NCI-H2227 treated with DMSO at 0.1 percent for 48 hours (cell line): ENCODE results near the gene TOP3A.
"Not testable (repeated sequence)": the region's sequence is repeated elsewhere in the genome, so short reads cannot be mapped to it uniquely, and the experiment has no call there.

Source experiments
- DNase-seq: peaks from one replicate; lab custom pipeline; 2025; lab: John Stamatoyannopoulos, UW

The TOP3A gene

DNA sequence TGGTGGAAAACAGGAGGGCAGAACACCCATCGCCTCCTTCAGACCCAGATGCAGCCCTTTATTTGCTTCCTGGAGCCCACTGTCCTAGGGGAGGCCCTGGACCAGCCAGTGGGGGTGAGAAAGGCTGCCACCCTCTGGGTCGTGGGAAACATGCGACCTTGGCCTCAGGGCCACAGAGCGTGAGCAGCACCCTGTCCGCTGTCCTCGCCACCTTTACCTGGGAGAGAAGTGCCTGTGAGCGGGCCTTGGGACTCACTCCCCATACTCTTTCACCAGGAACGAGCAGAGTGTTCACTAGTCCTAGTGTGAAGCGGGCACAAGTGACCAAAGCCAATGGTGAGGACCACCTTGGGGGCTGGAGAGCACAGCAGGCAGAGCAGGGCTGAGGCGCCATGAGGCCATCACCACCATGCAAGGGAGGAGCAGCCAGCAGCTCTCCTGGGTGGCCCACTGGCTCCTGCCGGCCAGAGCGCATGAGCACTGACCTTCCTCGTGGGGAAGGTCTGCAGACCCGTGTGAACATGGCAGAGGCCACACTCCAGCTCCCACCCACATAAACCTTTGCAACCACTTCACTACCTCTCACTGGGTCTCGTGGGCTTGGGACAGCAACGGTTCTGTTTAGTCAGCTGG is 8.8 kb upstream of the TOP3A start:
- DNase-seq = no peak

DNA sequence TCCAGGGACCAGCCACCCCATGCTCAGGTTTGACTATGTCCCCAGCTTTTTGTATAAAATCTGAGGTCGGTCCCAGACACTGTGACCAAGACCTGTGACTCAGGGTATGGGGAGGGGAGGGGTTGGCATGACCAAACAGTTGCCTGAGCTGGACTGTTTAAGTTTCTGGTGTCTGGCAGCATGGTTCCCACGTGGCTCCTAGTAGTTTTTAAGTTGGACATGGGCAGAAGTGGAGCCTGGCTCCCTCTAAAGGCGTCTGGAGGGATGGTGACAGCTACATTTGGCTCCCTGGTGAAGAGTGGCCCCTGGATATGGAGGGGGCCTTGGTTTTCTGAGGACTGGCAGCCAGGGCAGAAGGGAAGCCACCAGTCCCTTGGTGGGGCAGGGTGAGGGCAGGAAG is 8.2 kb upstream of the TOP3A start:
- no peak for DNase-seq

DNA sequence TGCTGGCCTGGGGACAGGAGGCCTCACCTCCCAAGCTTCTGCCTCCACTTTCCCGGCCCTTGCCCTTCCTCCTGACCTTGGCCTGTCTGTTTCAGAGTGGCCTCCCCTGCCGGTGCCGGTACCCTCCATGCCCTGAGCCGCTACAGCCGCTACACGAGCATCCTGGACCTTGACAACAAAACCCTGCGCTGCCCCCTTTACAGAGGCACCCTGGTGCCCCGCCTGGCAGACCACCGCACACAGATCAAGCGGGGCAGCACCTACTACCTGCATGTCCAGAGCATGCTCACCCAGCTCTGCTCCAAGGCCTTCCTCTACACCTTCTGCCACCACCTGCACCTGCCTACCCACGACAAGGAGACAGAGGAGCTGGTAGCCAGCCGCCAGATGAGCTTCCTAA is 7.7 kb upstream of the TOP3A start:
- no peak for DNase-seq

DNA sequence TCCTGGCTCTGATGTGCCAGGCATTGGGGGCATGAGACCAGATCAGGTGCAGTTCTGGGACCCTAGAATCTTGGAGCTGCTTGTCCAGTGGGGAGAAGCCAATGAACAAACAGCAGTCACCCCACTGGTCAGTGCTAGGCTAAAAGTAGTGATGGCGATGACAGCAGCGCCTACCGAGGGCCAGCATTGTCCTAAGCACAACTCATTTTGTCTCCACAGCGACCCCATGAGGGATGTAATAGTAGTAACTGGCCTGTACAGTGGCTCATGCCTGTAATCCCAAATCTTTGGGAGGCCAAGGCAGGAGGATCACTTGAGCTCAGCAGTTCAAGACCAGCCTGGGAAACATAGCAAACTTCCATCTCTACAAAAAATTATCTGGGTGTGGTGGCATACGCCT is 6.5 kb upstream of the TOP3A start:
- no peak for DNase-seq

DNA sequence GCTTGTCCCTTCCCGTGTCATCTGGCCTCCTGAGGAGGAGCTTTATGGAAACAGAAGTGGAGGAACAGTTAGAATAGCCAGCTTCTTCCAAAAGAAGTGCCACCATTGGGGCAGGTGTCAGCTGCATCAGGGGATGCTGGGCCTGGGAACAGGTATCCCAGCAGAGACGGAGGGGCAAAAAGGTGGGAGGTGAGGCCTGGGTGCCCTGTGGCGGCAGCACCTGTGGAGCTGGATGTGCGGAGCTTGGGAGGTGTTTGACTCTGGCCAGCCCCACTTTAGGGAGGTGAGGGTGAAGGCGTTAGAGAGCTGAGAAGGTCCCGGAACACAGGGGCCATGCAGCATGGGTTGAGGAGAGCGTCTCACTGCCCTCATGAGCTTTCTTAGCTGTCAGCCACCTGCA is 5.5 kb upstream of the TOP3A start:
- no peak for DNase-seq

DNA sequence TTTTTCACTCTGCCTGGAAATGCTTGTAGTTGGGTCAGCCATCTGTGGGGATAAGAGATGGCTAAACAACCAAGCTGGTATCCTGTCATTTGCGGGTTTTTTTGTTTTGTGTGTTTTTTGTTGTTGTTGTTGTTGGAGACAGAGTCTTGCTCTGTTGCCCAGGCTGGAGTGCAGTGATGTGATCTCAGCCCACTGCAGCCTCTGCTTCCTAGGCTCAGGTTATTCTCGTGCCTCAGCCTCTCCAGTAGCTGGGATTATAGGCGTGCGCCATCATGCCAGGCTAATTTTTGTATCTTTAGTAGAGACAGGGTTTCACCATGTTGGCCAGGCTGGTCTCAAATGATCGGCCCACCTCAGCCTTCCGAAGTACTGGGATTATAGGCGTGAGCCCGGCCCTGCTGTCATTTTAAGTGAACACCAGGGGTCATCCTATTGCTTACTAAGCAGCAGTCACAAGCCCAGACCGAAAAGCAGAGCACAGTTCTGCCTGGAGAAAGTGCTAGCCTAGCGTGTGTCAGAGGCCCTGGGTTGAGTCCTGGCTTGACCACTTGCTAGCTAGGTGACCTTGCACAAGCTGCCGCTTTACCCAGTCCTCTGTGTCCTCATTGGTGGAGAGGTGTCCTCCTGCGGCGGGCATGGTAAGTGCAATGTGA is 4.9 kb upstream of the TOP3A start:
- DNase-seq = peak; percentile 6

DNA sequence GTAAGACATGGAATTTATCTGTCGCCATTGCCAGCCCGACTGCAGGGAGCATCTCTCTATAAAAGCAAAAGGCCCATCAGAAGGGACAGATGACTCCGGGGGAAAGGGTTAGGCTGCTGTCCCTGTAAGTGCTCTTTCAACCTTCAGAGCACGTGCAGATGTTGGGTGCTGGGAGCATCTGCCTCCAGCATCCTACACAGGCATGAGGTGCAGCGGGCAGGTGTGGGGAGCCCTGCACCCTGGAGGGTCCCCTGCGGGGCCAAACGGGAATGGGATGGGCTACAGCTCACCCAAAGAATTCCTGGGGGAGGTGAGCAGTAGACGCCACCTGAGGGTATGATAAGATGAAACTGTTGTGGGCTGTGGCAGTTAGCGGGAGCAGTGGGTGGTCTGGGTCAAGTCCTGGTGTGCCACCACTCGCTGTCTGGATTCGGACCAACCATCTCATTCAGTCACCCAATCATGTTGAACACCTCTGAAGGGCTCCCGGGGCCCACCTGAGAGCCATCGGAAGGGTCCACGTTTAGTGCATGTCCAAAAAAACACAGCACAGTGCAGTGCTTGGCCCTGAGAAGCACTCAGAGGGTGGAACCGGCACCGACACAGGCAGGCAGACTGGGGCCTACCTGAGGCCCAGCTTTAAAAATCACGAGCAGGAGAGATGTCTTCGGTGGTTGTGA is 4.1 kb upstream of the TOP3A start:
- no peak for DNase-seq

DNA sequence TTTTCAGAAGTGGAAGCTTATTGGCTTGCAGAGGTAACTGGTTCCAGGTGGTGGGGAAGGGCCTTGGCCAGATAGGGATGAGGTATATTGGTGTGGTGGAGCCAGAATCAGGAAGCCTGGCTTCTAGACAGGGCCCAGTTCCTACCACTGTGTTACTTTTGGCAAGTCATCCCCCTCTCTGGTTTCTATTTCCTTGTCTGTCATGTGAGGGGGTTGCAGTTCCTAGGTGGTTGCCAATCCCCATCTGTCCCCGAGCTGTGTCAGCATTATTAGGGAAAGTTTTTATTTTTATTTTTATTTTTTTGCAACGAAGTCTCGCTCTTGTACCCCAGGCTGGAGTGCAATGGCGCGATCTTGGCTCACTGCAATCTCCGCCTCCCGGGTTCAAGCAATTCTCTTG is 3.3 kb upstream of the TOP3A start:
- DNase-seq = no peak

DNA sequence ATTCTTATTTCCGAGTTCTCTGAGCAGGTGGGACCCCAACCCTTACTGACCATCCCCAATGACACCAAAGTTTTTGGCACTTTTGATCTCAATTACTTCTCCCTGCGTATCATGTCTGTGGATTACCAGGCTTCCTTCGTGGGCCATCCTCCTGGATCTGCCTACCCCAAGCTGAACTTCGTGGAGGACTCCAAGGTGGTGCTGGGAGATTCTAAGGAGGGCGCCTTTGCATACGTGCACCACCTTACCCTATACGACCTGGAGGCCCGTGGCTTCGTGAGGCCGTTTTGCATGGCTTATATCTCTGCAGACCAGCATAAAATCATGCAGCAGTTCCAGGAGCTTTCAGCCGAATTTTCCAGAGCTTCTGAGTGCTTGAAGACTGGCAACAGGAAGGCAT is 1.2 kb upstream of the TOP3A start:
- no peak for DNase-seq

DNA sequence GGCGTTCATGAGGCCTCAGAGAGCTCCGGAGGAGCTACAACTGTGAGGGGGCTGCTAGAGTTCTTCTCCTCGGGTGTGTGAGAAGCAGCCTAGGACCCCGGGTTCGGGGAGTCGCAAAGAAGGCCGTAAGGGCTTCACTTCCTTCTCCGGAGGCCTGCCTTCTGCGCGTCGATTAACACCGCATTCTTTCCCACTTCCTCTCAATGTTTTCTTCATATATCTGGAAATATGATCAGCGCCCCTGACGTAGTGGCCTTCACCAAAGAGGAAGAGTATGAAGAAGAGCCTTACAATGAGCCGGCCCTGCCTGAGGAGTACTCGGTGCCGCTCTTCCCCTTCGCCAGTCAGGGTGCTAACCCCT is 748 bp upstream of the TOP3A start:
- DNase-seq = no peak

DNA sequence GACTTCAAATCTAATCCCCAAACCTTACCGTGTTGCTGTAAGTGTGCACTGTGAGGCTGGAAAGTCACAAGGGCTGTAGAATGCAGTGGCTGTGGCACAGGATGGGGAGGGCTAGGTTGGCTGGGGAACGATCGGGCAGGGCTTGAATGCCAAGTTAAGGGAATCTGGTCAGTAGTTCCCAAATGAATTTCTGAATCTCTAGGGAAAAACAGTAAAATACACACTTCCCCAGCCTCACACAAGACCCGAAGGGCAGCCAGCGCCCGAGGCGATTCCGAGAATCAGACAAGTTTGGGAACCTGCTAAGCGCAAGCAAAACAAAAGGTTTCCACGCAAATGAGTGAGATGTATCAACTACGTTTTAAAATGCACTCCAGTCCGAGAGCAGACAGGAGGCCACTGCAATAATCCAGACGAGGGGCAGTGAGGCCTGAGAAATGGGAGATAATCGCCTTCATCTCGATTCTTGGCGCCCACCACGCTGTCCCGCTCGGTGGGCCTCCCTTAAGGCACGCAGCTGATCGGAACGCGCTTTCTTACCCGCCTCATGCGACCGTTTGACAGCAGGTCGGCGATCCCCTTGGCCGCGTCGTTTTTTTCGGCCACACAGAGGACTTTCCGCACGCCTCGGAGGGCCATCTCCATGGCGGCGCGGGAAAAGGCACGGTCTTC is 599 bp downstream of the TOP3A start:
- DNase-seq = no peak

DNA sequence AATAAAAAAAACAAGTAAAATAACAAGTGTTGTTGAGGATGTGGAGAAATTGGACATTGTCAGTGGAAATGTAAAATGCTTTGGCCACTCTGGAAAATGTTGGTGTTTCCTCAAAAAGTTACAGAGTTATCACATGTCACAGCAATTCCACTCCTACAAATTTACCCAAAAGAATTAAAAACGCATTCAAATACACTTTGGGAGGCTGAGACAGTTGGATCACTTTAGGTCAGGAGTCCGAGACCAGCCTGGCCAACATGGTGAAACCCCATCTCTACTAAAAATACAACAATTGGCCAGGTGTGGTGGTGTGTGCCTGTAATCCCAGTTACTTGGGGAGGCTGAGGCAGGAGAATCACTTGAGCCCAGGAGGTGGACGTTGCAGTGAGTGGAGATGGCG is 5.6 kb downstream of the TOP3A start:
- no peak for DNase-seq

DNA sequence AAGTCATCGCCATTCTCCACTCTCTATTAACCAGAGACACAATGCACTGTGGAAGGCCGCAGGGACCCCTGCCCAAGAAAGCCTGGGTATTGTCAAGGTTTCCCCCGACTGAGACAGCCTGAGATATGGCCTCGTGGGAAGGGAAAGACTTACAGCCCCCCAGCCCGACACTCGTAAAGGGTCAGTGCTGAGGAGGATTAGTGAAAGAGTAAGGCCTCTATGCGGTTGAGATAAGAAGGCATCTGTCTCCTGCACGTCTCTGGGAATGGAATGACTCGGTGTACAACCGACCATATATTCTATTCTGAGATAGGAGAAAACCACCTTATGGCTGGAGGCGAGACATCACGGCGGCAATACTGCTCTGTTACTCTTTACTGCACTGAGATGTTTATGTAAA is 11.6 kb downstream of the TOP3A start:
- DNase-seq = not testable (repeated sequence)

DNA sequence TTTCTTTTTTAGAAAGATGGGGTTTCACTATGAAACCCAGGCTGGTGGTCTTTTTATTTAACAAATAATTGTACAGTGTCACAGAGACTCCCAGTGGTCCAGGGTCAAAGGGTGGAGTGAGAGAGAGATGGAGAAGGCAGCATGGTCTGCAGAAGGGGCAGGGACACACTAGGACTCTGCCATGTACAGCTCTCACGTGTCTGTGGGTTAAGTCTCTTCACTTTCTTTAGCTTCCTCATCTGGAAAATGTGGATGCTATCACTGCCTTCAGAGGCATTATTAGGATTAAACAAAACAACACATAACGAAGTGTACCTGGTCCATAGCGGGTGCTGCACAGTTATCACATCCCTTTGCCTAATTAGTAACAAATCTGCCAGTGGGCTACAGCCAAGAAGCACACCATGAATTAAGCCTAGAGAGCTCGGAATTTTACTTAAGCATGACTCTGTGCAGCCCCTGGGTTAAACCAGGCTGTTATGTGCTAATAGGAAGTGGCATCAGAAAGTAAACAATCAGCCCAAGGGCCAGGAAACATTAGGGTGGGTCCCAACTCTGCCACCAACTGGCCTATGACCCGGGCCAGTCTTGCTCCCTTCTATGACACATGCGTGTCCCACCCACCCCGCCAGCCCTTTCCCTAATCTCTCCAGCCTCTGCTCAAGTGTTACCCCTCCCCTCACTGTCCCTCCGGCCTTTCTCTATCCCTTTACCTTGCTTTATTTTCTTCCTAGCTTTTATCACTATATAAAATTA is 13.9 kb downstream of the TOP3A start:
- DNase-seq = no peak

DNA sequence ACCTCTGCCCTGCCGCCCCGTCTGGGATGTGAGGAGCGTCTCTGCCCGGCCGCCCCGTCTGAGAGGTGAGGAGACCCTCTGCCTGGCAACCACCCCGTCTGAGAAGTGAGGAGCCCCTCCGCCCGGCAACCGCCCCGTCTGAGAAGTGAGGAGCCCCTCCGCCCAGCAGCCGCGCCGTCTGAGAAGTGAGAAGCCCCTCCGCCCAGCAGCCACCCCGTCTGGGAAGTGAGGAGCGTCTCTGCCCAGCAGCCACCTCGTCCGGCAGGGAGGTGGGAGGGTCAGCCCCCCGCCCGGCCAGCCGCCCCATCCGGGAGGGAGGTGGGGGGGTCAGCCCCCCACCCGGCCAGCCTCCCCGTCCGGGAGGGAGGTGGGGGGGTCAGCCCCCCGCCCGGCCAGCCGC is 16.7 kb downstream of the TOP3A start:
- DNase-seq = not testable (repeated sequence)

DNA sequence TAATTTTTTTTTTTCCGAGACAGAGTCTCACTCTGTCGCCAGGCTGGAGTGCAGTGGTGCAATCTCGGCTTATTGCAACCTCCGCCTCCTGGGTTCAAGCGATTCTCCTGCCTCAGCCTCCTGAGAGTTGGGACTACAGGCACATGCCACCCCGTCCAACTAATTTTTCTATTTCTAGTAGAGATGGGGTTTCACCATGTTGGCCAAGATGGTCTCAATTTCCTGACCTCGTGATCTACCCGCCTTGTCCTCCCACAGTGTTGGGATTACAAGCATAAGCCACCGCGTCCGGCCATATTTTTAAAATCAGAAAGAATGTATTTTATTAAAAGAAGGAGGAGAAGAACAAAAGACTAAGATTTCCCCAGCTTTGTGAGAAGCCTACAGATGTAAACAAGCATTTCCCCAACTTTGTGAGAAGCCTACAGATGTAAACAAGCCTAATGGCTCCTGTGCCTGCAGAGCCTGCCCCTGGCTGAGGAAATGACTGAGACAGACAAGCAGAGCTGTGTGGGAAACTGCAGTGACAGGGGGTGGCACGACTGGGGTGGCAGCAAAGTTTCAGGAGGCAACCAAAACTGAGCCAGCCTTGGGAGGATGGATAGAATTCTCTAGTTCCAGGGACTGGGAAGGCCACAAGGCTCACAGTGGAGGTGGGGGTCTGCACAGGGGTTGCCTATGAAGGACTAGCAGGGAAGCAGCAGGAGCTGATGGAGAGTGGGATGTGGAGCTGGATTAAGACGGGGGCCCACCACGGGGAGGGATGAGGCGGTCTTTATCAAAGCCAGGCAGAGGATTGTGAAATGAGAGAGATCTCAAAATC is 22.9 kb downstream of the TOP3A start:
- no peak for DNase-seq

DNA sequence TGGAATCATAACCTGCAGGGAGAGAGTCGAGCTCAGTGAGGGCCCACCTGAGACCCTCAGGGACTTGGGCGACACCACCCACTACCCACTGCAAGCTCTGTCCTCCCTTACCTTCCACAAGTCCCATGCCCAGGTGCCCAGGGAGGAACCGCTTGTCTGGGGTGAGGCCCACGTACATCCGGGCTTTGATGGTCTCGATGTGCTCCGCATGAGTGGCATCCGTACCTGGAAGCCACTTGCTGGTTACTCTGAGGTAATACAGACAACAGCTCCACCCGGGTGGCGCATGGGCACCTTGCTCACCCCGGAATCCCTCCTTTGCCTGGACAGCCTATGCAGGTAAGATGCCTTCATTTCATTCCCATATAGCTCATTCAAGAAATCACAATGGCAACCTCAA is 29.5 kb downstream of the TOP3A start:
- no peak for DNase-seq

DNA sequence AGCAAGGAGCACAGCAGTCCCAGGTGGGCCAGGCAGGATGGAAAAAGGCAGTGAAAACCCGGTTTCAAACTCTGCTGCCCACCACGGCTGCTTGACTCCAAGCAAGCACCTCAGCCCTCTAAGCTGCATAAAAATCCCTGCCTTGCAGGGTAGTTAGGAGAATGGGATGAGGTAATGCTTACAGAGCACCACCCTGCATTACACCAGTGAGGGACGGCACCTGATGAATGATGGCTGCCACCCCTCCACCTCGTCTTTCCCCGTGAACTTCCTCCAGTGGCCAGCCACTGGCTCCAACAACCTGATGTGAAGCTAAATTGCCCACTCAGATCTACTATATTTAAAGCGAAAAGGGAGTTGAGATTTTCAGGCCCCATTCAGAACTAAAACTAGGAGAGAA is 33.0 kb downstream of the TOP3A start:
- no peak for DNase-seq

DNA sequence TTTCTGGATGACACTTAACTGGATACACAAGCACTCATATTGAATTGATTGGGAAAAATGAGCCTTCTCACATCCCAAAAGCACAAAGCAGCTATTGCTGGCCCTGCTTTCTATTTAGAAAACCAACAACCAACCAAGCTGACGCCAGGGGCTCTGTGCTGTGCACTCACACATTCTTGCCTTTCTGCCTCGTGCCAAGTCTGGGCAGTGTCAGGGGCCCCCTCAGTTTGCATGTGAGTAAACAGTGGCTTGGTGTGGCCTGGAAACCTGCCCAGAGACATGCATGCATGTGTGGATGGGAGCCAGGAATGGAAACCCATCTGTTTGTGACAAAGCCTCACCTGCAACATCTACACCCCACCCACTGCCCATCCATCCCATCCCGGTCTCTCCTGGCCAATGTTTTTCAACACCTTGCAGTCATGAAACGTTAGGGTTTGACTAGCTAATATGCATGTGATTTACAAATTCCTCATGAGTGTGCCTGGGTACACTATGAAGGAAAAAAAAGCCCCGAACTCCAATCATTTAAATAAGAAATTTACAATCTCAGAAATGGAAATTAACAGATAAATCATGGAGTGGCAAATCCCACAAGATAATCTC is 33.9 kb downstream of the TOP3A start:
- no peak for DNase-seq

DNA sequence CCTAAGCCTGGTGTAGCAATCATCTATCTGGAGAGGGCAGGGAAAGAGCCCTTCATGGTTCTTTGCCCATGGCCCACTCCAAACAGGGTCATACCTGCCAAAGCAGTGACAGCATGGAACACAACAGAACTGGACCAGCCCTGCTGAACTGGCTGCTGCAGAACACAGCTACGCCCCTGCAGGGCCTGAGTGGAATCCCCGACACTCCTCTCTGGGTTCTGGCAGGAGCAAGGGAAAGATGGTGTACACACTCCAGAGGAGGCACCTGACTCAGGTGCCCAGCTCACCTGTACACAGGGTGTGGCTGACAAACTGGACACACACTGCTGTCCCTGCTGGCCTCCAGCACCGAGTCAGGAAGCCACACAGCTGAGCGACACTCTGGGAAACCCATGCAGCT is 34.5 kb downstream of the TOP3A start:
- DNase-seq = no peak

DNA sequence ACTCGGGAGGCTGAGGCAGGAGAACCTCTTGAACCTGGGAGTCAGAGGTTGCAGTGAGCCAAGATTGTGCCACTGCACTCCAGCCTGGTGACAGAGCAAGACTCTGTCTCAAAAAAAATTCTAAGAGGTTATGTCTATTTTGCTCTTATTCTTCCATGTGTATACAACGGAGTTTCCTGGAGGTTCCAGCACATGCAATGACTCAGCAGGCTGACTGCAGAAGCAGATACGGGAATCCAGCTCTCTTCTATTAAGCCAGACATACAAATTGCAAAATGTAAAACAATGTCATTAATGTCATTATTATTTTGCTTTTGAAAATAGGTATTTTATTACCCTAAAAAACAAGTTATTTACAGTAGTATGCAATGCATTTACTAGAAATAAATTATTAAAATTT is 35.9 kb downstream of the TOP3A start:
- no peak for DNase-seq
